Mesenchymal stem cell (in vitro differentiated cells and primary cell): ENCODE results near the gene JSRP1.

Experiments
- DNase-seq: peaks from one replicate; pipeline ENCODE4 v3.0.0-alpha.2; 2013
- H2AFZ ChIP-seq: one replicate; pipeline ENCODE4 v1.6.1; 2013; ENCODE audit warnings: low read depth, mild to moderate bottlenecking, control low read depth, inconsistent platforms, low read length, moderate library complexity
- H2AK5ac ChIP-seq: 2 replicates; pipeline ENCODE4 v1.6.1; 2013; ENCODE audit warnings: low read length, moderate library complexity, mild to moderate bottlenecking, inconsistent platforms; ENCODE audit not compliant: severe bottlenecking
- H2BK120ac ChIP-seq: one replicate; pipeline ENCODE4 v1.6.1; 2013; ENCODE audit warnings: low read depth, mild to moderate bottlenecking, inconsistent platforms, low read length, moderate library complexity
- H2BK12ac ChIP-seq, 2 experiments: one replicate each; pipeline ENCODE4 v1.6.1; 2013; ENCODE audit warnings: inconsistent platforms in 2 of 2, low read length in 2 of 2, mild to moderate bottlenecking in 2 of 2, moderate library complexity in 2 of 2, control low read depth in 1 of 2
- H2BK15ac ChIP-seq: one replicate; pipeline ENCODE4 v1.6.1; 2013; ENCODE audit warnings: mild to moderate bottlenecking, low read depth, inconsistent platforms; ENCODE audit not compliant: poor library complexity, severe bottlenecking
- H2BK5ac ChIP-seq: 2 replicates; pipeline ENCODE4 v1.6.1; 2013; ENCODE audit warnings: low read depth, mild to moderate bottlenecking, low read length, control low read depth, inconsistent platforms; ENCODE audit not compliant: poor library complexity, severe bottlenecking
- H3K14ac ChIP-seq, 2 experiments: one replicate each; pipeline ENCODE4 v1.6.1; 2013; ENCODE audit warnings: inconsistent platforms in 2 of 2, low read length in 2 of 2, control low read depth in 1 of 2, mild to moderate bottlenecking in 1 of 2, moderate library complexity in 1 of 2
- H3K18ac ChIP-seq, 2 experiments: one replicate each; pipeline ENCODE4 v1.6.1; 2013; ENCODE audit warnings: inconsistent platforms in 2 of 2, low read length in 2 of 2, control low read depth in 1 of 2, low read depth in 1 of 2, mild to moderate bottlenecking in 1 of 2
- H3K23ac ChIP-seq, 2 experiments: one replicate each; pipeline ENCODE4 v1.6.1; 2013; ENCODE audit warnings: inconsistent platforms in 2 of 2, low read length in 2 of 2, mild to moderate bottlenecking in 2 of 2, moderate library complexity in 2 of 2, control low read depth in 1 of 2
- H3K27ac ChIP-seq: 2 replicates; pipeline ENCODE4 v1.5.1; 2013; ENCODE audit warnings: mild to moderate bottlenecking, moderate library complexity, low read length, control low read depth, inconsistent platforms; ENCODE audit not compliant: poor library complexity, severe bottlenecking
- H3K27me3 ChIP-seq, 2 experiments: 2 replicates each; pipeline versions ENCODE4 v1.6.1 to v1.7.0; 2013; ENCODE audit warnings: low read length in 2 of 2, mild to moderate bottlenecking in 2 of 2, moderate library complexity in 2 of 2, control low read depth in 1 of 2, inconsistent platforms in 1 of 2; ENCODE audit not compliant: control insufficient read depth in 1 of 2, insufficient read depth in 1 of 2
- H3K36me3 ChIP-seq, 2 experiments: 2 replicates each; pipeline versions ENCODE4 v1.6.1 to v1.7.0; 2013; ENCODE audit warnings: low read length in 2 of 2, control low read depth in 1 of 2, inconsistent platforms in 1 of 2, low read depth in 1 of 2, mild to moderate bottlenecking in 1 of 2; ENCODE audit not compliant: insufficient read depth in 2 of 2, control insufficient read depth in 1 of 2
- H3K4ac ChIP-seq, 2 experiments: one replicate each; pipeline ENCODE4 v1.6.1; 2013; ENCODE audit warnings: inconsistent platforms in 2 of 2, low read length in 2 of 2, mild to moderate bottlenecking in 2 of 2, moderate library complexity in 2 of 2, control low read depth in 1 of 2, low read depth in 1 of 2
- H3K4me1 ChIP-seq: 2 replicates; pipeline ENCODE4 v1.6.1; 2013; ENCODE audit warnings: low read depth, low read length, control low read depth; ENCODE audit not compliant: control insufficient read depth, insufficient read depth
- H3K4me2 ChIP-seq: 2 replicates; pipeline ENCODE4 v1.6.1; 2013; ENCODE audit warnings: low read length, mild to moderate bottlenecking, inconsistent platforms; ENCODE audit not compliant: poor library complexity, severe bottlenecking
- H3K4me3 ChIP-seq, 2 experiments: 2 replicates each; pipeline versions ENCODE4 v1.5.1 to v1.7.0; 2013; ENCODE audit warnings: low read length in 2 of 2, mild to moderate bottlenecking in 2 of 2, control low read depth in 1 of 2, low read depth in 1 of 2; ENCODE audit not compliant: insufficient read depth in 1 of 2
- H3K79me1 ChIP-seq: replicated peaks from 2 replicates; pipeline ENCODE4 v1.6.1; 2013; ENCODE audit warnings: mild to moderate bottlenecking, control low read depth, low read length, inconsistent platforms; ENCODE audit not compliant: poor library complexity, severe bottlenecking
- H3K9ac ChIP-seq: 2 replicates; pipeline ENCODE4 v1.7.0; 2013; ENCODE audit warnings: mild to moderate bottlenecking, low read length, moderate library complexity
- H3K9me3 ChIP-seq: 2 replicates; pipeline ENCODE4 v1.7.0; 2013; ENCODE audit warnings: mild to moderate bottlenecking, low read length; ENCODE audit not compliant: control insufficient read depth
- H4K8ac ChIP-seq: one replicate; pipeline ENCODE4 v1.6.1; 2013; ENCODE audit warnings: inconsistent platforms, mild to moderate bottlenecking, low read length, moderate library complexity
- H4K91ac ChIP-seq: one replicate; pipeline ENCODE4 v1.6.1; 2013; ENCODE audit warnings: mild to moderate bottlenecking, low read length, inconsistent platforms
- WGBS: methylation state at CpG from one replicate; pipeline ENCODE4 v1.1.7; 2013; ENCODE audit warnings: mixed read lengths; 5-methylcytosine and 5-hydroxymethylcytosine counted together

The JSRP1 gene

DNA sequence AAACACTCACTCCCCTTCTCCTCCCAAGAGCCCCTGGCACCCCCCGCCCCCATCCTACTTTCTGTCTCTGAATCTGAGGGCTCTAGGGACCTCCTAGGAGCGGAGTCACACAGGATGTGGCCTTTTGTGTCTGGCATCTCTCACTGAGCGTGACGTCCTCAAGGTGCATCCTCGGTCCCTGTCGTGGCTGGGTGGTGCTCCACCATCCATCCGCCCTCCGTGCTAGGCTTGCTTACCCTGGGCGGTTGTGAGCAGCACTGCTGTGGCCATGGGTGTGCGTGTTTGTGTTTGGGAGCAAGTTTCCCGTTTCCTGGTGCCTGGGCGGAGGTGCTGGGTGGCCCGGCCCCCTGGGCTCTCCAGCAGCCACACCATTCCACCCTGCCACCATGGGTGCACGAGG, 32.3 kb downstream of the JSRP1 start:
- no peak overlapping the region for H2BK5ac ChIP-seq
- peak overlapping the region in 1 of 2 experiments; percentile 54 for H3K23ac ChIP-seq
- H3K4me2 ChIP-seq = no peak overlapping the region
- no peak overlapping the region for H4K91ac ChIP-seq
- no peak for DNase-seq
- 93% methylated on average over 14 of the region's 14 CpGs for WGBS
- H3K36me3 ChIP-seq = peaks cover 82 to 91% of the 10 kb centered on the region in 2 experiments
- peaks cover 36% of the 10 kb centered on the region for H3K4me1 ChIP-seq
- no peak overlapping the region for H2BK15ac ChIP-seq
- no peak overlapping the region for H3K27ac ChIP-seq
- H3K4me3 ChIP-seq = no peak overlapping the region
- no peak overlapping the region for H3K4ac ChIP-seq
- no peak overlapping the region for H3K14ac ChIP-seq
- H3K27me3 ChIP-seq = no peaks in the 10 kb centered on the region
- no peak overlapping the region for H3K18ac ChIP-seq
- no peak overlapping the region for H3K9ac ChIP-seq
- no peaks in the 10 kb centered on the region for H3K9me3 ChIP-seq
- peaks cover 38% of the 10 kb centered on the region for H3K79me1 ChIP-seq
- no peak overlapping the region for H4K8ac ChIP-seq
- H2BK120ac ChIP-seq = no peak overlapping the region
- no peak overlapping the region for H2AK5ac ChIP-seq
- H2BK12ac ChIP-seq = no peak overlapping the region
- no peak overlapping the region for H2AFZ ChIP-seq

DNA sequence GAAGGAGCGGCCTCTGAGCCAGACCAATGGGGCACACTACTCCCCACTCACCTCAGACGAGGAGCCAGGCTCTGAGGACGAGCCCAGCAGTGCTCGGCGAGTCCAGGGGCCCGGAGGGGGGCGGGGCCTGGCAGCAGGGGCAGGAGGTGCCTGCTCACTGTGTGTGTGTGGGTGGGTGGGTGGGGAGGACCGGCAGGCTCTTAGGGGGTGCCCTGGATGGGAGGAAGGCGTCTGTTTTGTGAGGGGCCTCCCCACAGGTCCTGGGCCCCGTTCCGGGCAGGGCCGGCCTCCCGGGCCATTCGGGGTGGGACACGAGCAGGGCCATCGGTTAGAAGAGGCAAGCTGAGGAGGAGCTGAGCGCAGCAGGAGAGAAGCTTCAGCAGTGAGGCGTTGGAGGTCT, 32.8 kb downstream of the JSRP1 start:
- no peak overlapping the region for H2AK5ac ChIP-seq
- H2BK15ac ChIP-seq = no peak overlapping the region
- 98% methylated on average over 12 of the region's 18 CpGs for WGBS
- DNase-seq = no peak
- H3K14ac ChIP-seq = no peak overlapping the region
- H4K91ac ChIP-seq = no peak overlapping the region
- H3K23ac ChIP-seq = no peak overlapping the region
- H2BK12ac ChIP-seq = no peak overlapping the region
- no peak overlapping the region for H2BK120ac ChIP-seq
- no peak overlapping the region for H3K9ac ChIP-seq
- peaks cover 36% of the 10 kb centered on the region for H3K4me1 ChIP-seq
- H2AFZ ChIP-seq = no peak overlapping the region
- no peak overlapping the region for H3K18ac ChIP-seq
- H3K27ac ChIP-seq = no peak overlapping the region
- no peaks in the 10 kb centered on the region for H3K27me3 ChIP-seq
- no peak overlapping the region for H3K4me3 ChIP-seq
- no peak overlapping the region for H2BK5ac ChIP-seq
- no peak overlapping the region for H4K8ac ChIP-seq
- H3K36me3 ChIP-seq = peaks cover 81 to 89% of the 10 kb centered on the region in 2 experiments
- no peaks in the 10 kb centered on the region for H3K9me3 ChIP-seq
- H3K4me2 ChIP-seq = no peak overlapping the region
- H3K4ac ChIP-seq = no peak overlapping the region
- peaks cover 34% of the 10 kb centered on the region for H3K79me1 ChIP-seq

DNA sequence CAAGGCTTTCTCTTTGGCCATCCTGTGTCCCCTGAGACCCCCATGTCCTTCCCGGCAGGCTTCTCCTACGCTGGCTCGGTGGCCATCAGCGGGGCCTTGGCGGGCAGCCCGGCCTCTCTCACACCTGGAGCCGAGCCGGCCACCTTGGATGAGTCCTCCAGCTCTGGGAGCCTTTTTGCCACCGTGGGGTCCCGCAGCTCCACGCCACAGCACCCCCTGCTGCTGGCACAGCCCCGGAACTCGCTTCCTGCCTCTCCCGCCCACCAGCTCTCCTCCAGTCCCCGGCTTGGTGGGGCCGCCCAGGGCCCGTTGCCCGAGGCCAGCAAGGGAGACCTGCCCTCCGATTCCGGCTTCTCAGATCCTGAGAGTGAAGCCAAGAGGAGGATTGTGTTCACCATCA, 34.3 kb downstream of the JSRP1 start:
- Histone ChIP-seq H3K23ac (no peak overlapping the region), H3K14ac (no peak overlapping the region), H2AK5ac (peak overlapping the region; percentile 23), H3K9ac (peak overlapping the region; percentile 49), H2BK15ac (no peak overlapping the region), H3K36me3 (peaks cover 87 to 89% of the 10 kb centered on the region in 2 experiments), H3K9me3 (no peaks in the 10 kb centered on the region), H3K4me1 (peaks cover 36% of the 10 kb centered on the region), H2BK5ac (no peak overlapping the region), H4K91ac (no peak overlapping the region), H3K79me1 (peaks cover 37% of the 10 kb centered on the region), H3K4me2 (no peak overlapping the region), H3K27me3 (no peaks in the 10 kb centered on the region), H3K18ac (no peak overlapping the region), H3K4me3 (no peak overlapping the region), H3K27ac (peak overlapping the region; percentile 56), H4K8ac (no peak overlapping the region), H2AFZ (no peak overlapping the region), H2BK12ac (no peak overlapping the region), H2BK120ac (no peak overlapping the region), H3K4ac (no peak overlapping the region)
- no peak for DNase-seq
- WGBS = 92% methylated on average over 20 of the region's 20 CpGs

DNA sequence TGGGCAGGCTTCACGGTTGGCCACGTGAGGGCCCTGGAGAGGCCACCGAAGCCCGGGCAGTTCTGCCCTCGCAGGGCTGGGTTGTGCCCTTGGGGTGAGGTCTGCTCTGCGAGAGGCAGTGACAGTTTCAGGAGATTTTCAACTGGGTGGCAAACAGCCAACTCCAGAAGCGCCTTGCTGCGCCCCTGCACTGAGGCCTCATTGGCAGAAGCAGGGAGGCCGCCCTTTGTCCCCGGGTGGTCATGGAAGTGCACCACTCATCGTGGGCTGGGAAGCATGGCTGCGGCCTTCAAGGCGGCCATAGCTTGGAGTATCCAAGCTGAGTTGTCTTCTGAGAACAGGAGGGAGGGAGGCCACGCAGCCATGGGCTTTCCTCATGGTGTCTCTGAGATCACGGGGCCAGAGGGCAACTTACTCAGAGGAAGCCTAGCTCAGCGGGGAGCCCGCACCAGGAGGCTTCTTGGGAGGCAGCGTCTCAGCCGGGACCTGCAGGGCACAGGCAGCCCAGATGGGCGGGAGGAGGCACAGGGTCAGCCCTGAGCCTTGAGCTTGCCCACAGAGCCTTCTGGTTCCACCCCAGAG, 34.9 kb downstream of the JSRP1 start:
- Histone ChIP-seq H3K4me3 (no peak overlapping the region), H3K14ac (no peak overlapping the region), H3K36me3 (peaks cover 87 to 89% of the 10 kb centered on the region in 2 experiments), H4K8ac (peak overlapping the region; percentile 7), H3K27ac (peak overlapping the region; percentile 56), H3K4me1 (peaks cover 36% of the 10 kb centered on the region), H3K9me3 (no peaks in the 10 kb centered on the region), H2BK12ac (no peak overlapping the region), H3K4me2 (peak overlapping the region; percentile 19), H2BK120ac (no peak overlapping the region), H2BK5ac (no peak overlapping the region), H3K4ac (no peak overlapping the region), H3K23ac (no peak overlapping the region), H2AK5ac (no peak overlapping the region), H3K27me3 (no peaks in the 10 kb centered on the region), H3K18ac (no peak overlapping the region), H3K79me1 (peaks cover 41% of the 10 kb centered on the region), H3K9ac (peak overlapping the region; percentile 49), H2AFZ (no peak overlapping the region), H2BK15ac (no peak overlapping the region), H4K91ac (peak overlapping the region; percentile 11)
- DNase-seq = peak; percentile 54
- 84% methylated on average over 20 of the region's 20 CpGs for WGBS
